H9 (cell line): ENCODE data around the gene FSHR. TPM values are rescaled to one million over a fixed set of nuclear protein-coding genes. Genes with fewer than 3 reads are reported as not detected.

ENCODE experiments used
- DNase-seq: peaks from one replicate; pipeline ENCODE4 v3.0.0-alpha.2; 2017
- H2AFZ ChIP-seq: one replicate; pipeline ENCODE4 v1.6.1; 2013; ENCODE audit warnings: mild to moderate bottlenecking, low read length, control low read depth, moderate library complexity
- H2AK5ac ChIP-seq: 2 replicates; pipeline ENCODE4 v1.6.1; 2013; ENCODE audit warnings: low read length, control low read depth, mixed read lengths; ENCODE audit not compliant: insufficient read length
- H2BK120ac ChIP-seq: one replicate; pipeline ENCODE4 v1.6.1; 2013; ENCODE audit warnings: low read depth, mild to moderate bottlenecking, low read length, control low read depth, inconsistent platforms; ENCODE audit not compliant: poor library complexity, severe bottlenecking
- H2BK12ac ChIP-seq: 2 replicates; pipeline ENCODE4 v1.6.1; 2013; ENCODE audit warnings: low read length, control low read depth, mixed read lengths, low read depth; ENCODE audit not compliant: insufficient read length
- H2BK15ac ChIP-seq: 2 replicates; pipeline ENCODE4 v1.6.1; 2013; ENCODE audit warnings: low read depth, low read length, control low read depth
- H2BK20ac ChIP-seq: one replicate; pipeline ENCODE4 v1.6.1; 2013; ENCODE audit warnings: low read depth, mild to moderate bottlenecking, low read length, control low read depth, inconsistent platforms; ENCODE audit not compliant: poor library complexity, severe bottlenecking
- H2BK5ac ChIP-seq: 2 replicates; pipeline ENCODE4 v1.6.1; 2013; ENCODE audit warnings: low read length, control low read depth, mixed read lengths; ENCODE audit not compliant: insufficient read length
- H3K14ac ChIP-seq: 2 replicates; pipeline ENCODE4 v1.6.1; 2013; ENCODE audit warnings: low read length, control low read depth; ENCODE audit not compliant: insufficient read depth
- H3K18ac ChIP-seq: 2 replicates; pipeline ENCODE4 v1.6.1; 2013; ENCODE audit warnings: low read depth, mild to moderate bottlenecking, mixed read lengths, low read length, control low read depth; ENCODE audit not compliant: insufficient read length
- H3K23ac ChIP-seq: 2 replicates; pipeline ENCODE4 v1.6.1; 2013; ENCODE audit warnings: low read length, control low read depth, mixed read lengths, low read depth; ENCODE audit not compliant: insufficient read length
- H3K23me2 ChIP-seq: 2 replicates; pipeline ENCODE4 v1.6.1; 2013; ENCODE audit warnings: low read depth, mild to moderate bottlenecking, mixed read lengths, low read length, control low read depth; ENCODE audit not compliant: insufficient read length, poor library complexity, severe bottlenecking
- H3K27ac ChIP-seq: 2 replicates; pipeline ENCODE4 v1.5.1; 2013; ENCODE audit warnings: low read length, control low read depth, mixed read lengths, low read depth; ENCODE audit not compliant: insufficient read length
- H3K27me3 ChIP-seq: 2 replicates; pipeline ENCODE4 v1.6.1; 2013; ENCODE audit warnings: low read length, control low read depth, inconsistent platforms; ENCODE audit not compliant: insufficient read depth
- H3K4ac ChIP-seq: 2 replicates; pipeline ENCODE4 v1.6.1; 2013; ENCODE audit warnings: low read depth, mild to moderate bottlenecking, control low read depth, inconsistent platforms, low read length, moderate library complexity
- H3K4me1 ChIP-seq: 2 replicates; pipeline ENCODE4 v1.6.1; 2013; ENCODE audit warnings: low read length, control low read depth, inconsistent platforms; ENCODE audit not compliant: insufficient read depth
- H3K4me2 ChIP-seq: 2 replicates; pipeline ENCODE4 v1.6.1; 2013; ENCODE audit warnings: low read length, control low read depth, mixed read lengths; ENCODE audit not compliant: insufficient read length, insufficient read depth
- H3K56ac ChIP-seq: 2 replicates; pipeline ENCODE4 v1.6.1; 2013; ENCODE audit warnings: low read depth, mild to moderate bottlenecking, mixed read lengths, low read length, control low read depth; ENCODE audit not compliant: insufficient read length
- H3K79me1 ChIP-seq: 2 replicates; pipeline ENCODE4 v1.6.1; 2013; ENCODE audit warnings: low read depth, mild to moderate bottlenecking, moderate library complexity, low read length, control low read depth, inconsistent platforms; ENCODE audit not compliant: insufficient read depth, poor library complexity, severe bottlenecking
- H3K79me2 ChIP-seq: 2 replicates; pipeline ENCODE4 v1.6.1; 2013; ENCODE audit warnings: low read length, control low read depth, inconsistent platforms; ENCODE audit not compliant: insufficient read depth
- H3K9ac ChIP-seq: 2 replicates; pipeline ENCODE4 v1.6.1; 2013; ENCODE audit warnings: low read length, control low read depth, mixed read lengths; ENCODE audit not compliant: insufficient read length; ENCODE audit errors: extremely low read depth
- H3K9me3 ChIP-seq: one replicate; pipeline ENCODE4 v1.6.1; 2013; ENCODE audit warnings: low read depth, low read length, inconsistent platforms; ENCODE audit not compliant: control insufficient read depth
- H3T11ph ChIP-seq: one replicate; pipeline ENCODE4 v1.6.1; 2013; ENCODE audit warnings: mild to moderate bottlenecking, low read length, control low read depth, inconsistent platforms
- H4K20me1 ChIP-seq: one replicate; pipeline ENCODE4 v1.6.1; 2013; ENCODE audit not compliant: control insufficient read depth, insufficient read length, insufficient read depth
- H4K5ac ChIP-seq: 2 replicates; pipeline ENCODE4 v1.6.1; 2013; ENCODE audit warnings: low read depth, mild to moderate bottlenecking, mixed read lengths, low read length, control low read depth; ENCODE audit not compliant: insufficient read length
- H4K8ac ChIP-seq: replicated peaks from 2 replicates; pipeline ENCODE4 v1.6.1; 2013; ENCODE audit warnings: low read length, control low read depth, mixed read lengths, low read depth; ENCODE audit not compliant: insufficient read length
- H4K91ac ChIP-seq: 2 replicates; pipeline ENCODE4 v1.6.1; 2013; ENCODE audit warnings: low read depth, mild to moderate bottlenecking, moderate library complexity, mixed read lengths, low read length, control low read depth; ENCODE audit not compliant: insufficient read length
- H3K27ac Mint-ChIP-seq, 3 experiments: 2 replicates in 2 of 3; 3 replicates in 1 of 3; pipeline ENCODE4 v1.8.0; 2020 to 2021; ENCODE audit warnings: mixed read lengths in 3 of 3, mild to moderate bottlenecking in 1 of 3, moderate library complexity in 1 of 3
- H3K27me3 Mint-ChIP-seq: 2 replicates; pipeline ENCODE4 v1.8.0; 2021; ENCODE audit warnings: low read depth, mild to moderate bottlenecking, moderate library complexity, mixed read lengths
- H3K36me3 Mint-ChIP-seq, 3 experiments: 2 replicates in 2 of 3; 3 replicates in 1 of 3; pipeline ENCODE4 v1.8.0; 2020 to 2021; ENCODE audit warnings: low read depth in 3 of 3, mixed read lengths in 3 of 3; ENCODE audit not compliant: insufficient read depth in 1 of 3
- H3K4me1 Mint-ChIP-seq, 2 experiments: 2 replicates each; pipeline ENCODE4 v1.8.0; 2020; ENCODE audit warnings: mixed read lengths in 2 of 2
- H3K4me3 Mint-ChIP-seq, 2 experiments: 2 replicates in 1 of 2; 3 replicates in 1 of 2; pipeline ENCODE4 v1.8.0; 2020 to 2021; ENCODE audit warnings: mild to moderate bottlenecking in 2 of 2, mixed read lengths in 2 of 2, moderate library complexity in 1 of 2
- H3K9me3 Mint-ChIP-seq, 2 experiments: 2 replicates in 1 of 2; 3 replicates in 1 of 2; pipeline ENCODE4 v1.8.0; 2020; ENCODE audit warnings: mild to moderate bottlenecking in 2 of 2, mixed read lengths in 2 of 2, moderate library complexity in 1 of 2
- CTCF ChIP-seq: fragments of 200-600 bp; sonication (generic); conservative IDR thresholded peaks from 3 replicates; pipeline ENCODE4 v1.8.0; 2021; ENCODE audit warnings: antibody characterized with exemption, mild to moderate bottlenecking
- WGBS: extraction: QIAGEN DNeasy Blood & Tissue Kit; methylation state at CpG from one replicate; pipeline ENCODE4 v1.1.7; 2013; ENCODE audit warnings: missing lambda C conversion rate, low lambda C conversion rate, mixed read lengths; ENCODE audit not compliant: insufficient read length; ENCODE audit errors: extremely low coverage; 5-methylcytosine and 5-hydroxymethylcytosine counted together
- total RNA-seq: library from RNA; stranded (reverse); gene quantifications from 2 replicates; pipeline ENCODE4 v1.2.1, GENCODE V29; 2021

FSHR gene
- total RNA-seq, 1 experiment from 2014 or later, result not detected

GRCh38 chr2:48939232-48939631 is 215.1 kb downstream of the FSHR start:
- DNase-seq, result no peak
- H2AFZ ChIP-seq, result no peak overlapping the region
- no peak overlapping the region for H3T11ph ChIP-seq
- H3K27ac ChIP-seq, result no peak overlapping the region
- no peak for TF ChIP-seq CTCF
- H2BK120ac ChIP-seq, result no peak overlapping the region
- no peak overlapping the region for H3K23ac ChIP-seq
- H3K27me3 ChIP-seq, result no peaks in the 10 kb centered on the region
- no peak overlapping the region for H3K56ac ChIP-seq
- H3K4me2 ChIP-seq, result no peak overlapping the region
- no peak overlapping the region for H2BK5ac ChIP-seq
- Mint-ChIP-seq H3K36me3 (no peaks in the 10 kb centered on the region), H3K27ac (no peak overlapping the region), H3K9me3 (no peaks in the 10 kb centered on the region), H3K4me1 (peaks cover 9 to 13% of the 10 kb centered on the region in 2 experiments), H3K4me3 (no peak overlapping the region), H3K27me3 (no peaks in the 10 kb centered on the region)
- H2BK15ac ChIP-seq, result no peak overlapping the region
- H3K4ac ChIP-seq, result no peak overlapping the region
- no peaks in the 10 kb centered on the region for H4K20me1 ChIP-seq
- no peak overlapping the region for H3K14ac ChIP-seq
- H3K79me1 ChIP-seq, result no peaks in the 10 kb centered on the region
- no peaks in the 10 kb centered on the region for H3K79me2 ChIP-seq
- H3K9ac ChIP-seq, result no peak overlapping the region
- no CpG with 5 or more reads among the region's 4 CpGs for WGBS
- H3K18ac ChIP-seq, result no peak overlapping the region
- H3K23me2 ChIP-seq, result no peaks in the 10 kb centered on the region
- no peak overlapping the region for H2BK12ac ChIP-seq
- H3K9me3 ChIP-seq, result no peaks in the 10 kb centered on the region
- no peaks in the 10 kb centered on the region for H3K4me1 ChIP-seq
- no peak overlapping the region for H4K91ac ChIP-seq
- no peak overlapping the region for H4K8ac ChIP-seq
- no peak overlapping the region for H2BK20ac ChIP-seq
- no peak overlapping the region for H4K5ac ChIP-seq
- H2AK5ac ChIP-seq, result no peak overlapping the region
